K562 (cell line): ENCODE measurements around the gene INTS2.

Source experiments
- BHLHE40 ChIP-seq: IDR thresholded peaks from 2 replicates; pipeline ENCODE4 v1.6.1; 2011; ENCODE audit warnings: low read length, improper control_type of control experiment
- CCAR2 ChIP-seq: fragments of 200-400 bp; formaldehyde crosslinking; IDR thresholded peaks from 2 replicates; pipeline ENCODE4 v1.6.1; 2017; ENCODE audit warnings: mild to moderate bottlenecking, low read depth, low read length
- ELF4 ChIP-seq: fragments of 450-650 bp; formaldehyde crosslinking; IDR thresholded peaks from 2 replicates; pipeline ENCODE4 v1.4.0; 2022; ENCODE audit warnings: missing genetic modification characterization
- FOXM1 ChIP-seq, 2 experiments: fragments of 450-650 bp in 1 of 2; sonication (generic) in 1 of 2; formaldehyde crosslinking in 1 of 2; IDR thresholded peaks; 2 replicates each; pipeline versions ENCODE4 v1.6.1 to v1.9.0; 2017 to 2022; ENCODE audit warnings: low read depth in 2 of 2, mild to moderate bottlenecking in 2 of 2, missing genetic modification reagents in 1 of 2, moderate library complexity in 1 of 2
- KDM5B ChIP-seq: fragments of 200-600 bp; sonication (generic); IDR thresholded peaks from 2 replicates; pipeline ENCODE4 v1.6.1; 2012; ENCODE audit warnings: low read depth, mild to moderate bottlenecking, moderate library complexity, low read length, control low read depth, inconsistent platforms; ENCODE audit not compliant: insufficient replicate concordance
- LARP7 ChIP-seq: fragments of 450-650 bp; IDR thresholded peaks from 2 replicates; pipeline ENCODE4 v1.6.1; 2016
- NFE2L1 ChIP-seq: fragments of 450-650 bp; IDR thresholded peaks from 2 replicates; pipeline ENCODE4 v1.6.1; 2016; ENCODE audit warnings: missing genetic modification characterization, low read depth, mild to moderate bottlenecking, missing compliant biosample characterization, moderate library complexity, borderline replicate concordance
- NFRKB ChIP-seq: fragments of 450-650 bp; IDR thresholded peaks from 2 replicates; pipeline ENCODE4 v1.6.1; 2016; ENCODE audit warnings: low read depth
- NR2C1 ChIP-seq, 2 experiments: fragments of 450-650 bp; IDR thresholded peaks; 2 replicates each; pipeline ENCODE4 v1.6.1; 2017; ENCODE audit warnings: mild to moderate bottlenecking in 2 of 2, antibody characterized with exemption in 1 of 2, inconsistent platforms in 1 of 2, missing compliant biosample characterization in 1 of 2, missing genetic modification characterization in 1 of 2
- RNF2 ChIP-seq: sonication (generic); IDR thresholded peaks from 2 replicates; pipeline ENCODE4 v1.6.1; 2016
- ZSCAN29 ChIP-seq: fragments of 450-650 bp; IDR thresholded peaks from 2 replicates; pipeline ENCODE4 v1.6.1; 2017
- TF ChIP-seq, protein P1 (sequence below), 3 experiments: IDR thresholded peaks in 2 of 3; conservative IDR thresholded peaks in 1 of 3; 2 replicates each; pipeline ENCODE4 v1.5.1; 2011 to 2012; ENCODE audit warnings: low read length in 3 of 3, mild to moderate bottlenecking in 3 of 3, control low read depth in 2 of 3, improper control_type of control experiment in 1 of 3, inconsistent platforms in 1 of 3, low read depth in 1 of 3, mixed read lengths in 1 of 3, moderate library complexity in 1 of 3; ENCODE audit not compliant: insufficient read depth in 2 of 3

GRCh38 chr17:61955619-61956018 lies 27.8 kb upstream of the INTS2 start:
- no peak for TF ChIP-seq FOXM1 (IDR thresholded peaks at IDR 0.05; ENCODE audit: low read depth)
- TF ChIP-seq FOXM1 (CRISPR knock-in tag; IDR thresholded peaks at IDR 0.05; ENCODE audit: low read depth) = no peak
- no peak for TF ChIP-seq LARP7
- TF ChIP-seq NR2C1 (IDR thresholded peaks at IDR 0.05) = no peak
- no peak for TF ChIP-seq NR2C1 (tag; IDR thresholded peaks at IDR 0.05)
- TF ChIP-seq NFE2L1 (tag) = no peak
- TF ChIP-seq ELF4 = no peak
- TF ChIP-seq RNF2 = no peak
- TF ChIP-seq ZSCAN29 = no peak
- no peak for TF ChIP-seq KDM5B
- TF ChIP-seq NFRKB = no peak
- no peak for TF ChIP-seq BHLHE40
- TF ChIP-seq, protein P1, sequence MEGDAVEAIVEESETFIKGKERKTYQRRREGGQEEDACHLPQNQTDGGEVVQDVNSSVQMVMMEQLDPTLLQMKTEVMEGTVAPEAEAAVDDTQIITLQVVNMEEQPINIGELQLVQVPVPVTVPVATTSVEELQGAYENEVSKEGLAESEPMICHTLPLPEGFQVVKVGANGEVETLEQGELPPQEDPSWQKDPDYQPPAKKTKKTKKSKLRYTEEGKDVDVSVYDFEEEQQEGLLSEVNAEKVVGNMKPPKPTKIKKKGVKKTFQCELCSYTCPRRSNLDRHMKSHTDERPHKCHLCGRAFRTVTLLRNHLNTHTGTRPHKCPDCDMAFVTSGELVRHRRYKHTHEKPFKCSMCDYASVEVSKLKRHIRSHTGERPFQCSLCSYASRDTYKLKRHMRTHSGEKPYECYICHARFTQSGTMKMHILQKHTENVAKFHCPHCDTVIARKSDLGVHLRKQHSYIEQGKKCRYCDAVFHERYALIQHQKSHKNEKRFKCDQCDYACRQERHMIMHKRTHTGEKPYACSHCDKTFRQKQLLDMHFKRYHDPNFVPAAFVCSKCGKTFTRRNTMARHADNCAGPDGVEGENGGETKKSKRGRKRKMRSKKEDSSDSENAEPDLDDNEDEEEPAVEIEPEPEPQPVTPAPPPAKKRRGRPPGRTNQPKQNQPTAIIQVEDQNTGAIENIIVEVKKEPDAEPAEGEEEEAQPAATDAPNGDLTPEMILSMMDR (IDR thresholded peaks at IDR 0.05 in 2 of 3, conservative IDR thresholded peaks at IDR 0.05 in 1 of 3; ENCODE audit: insufficient read depth in 2 of 3, low read depth in 1 of 3, low read length in 3 of 3) = no peak
- TF ChIP-seq CCAR2 = no peak
